ENCODE measurements around the gene RPL29.

Gene RPL29

DNA sequence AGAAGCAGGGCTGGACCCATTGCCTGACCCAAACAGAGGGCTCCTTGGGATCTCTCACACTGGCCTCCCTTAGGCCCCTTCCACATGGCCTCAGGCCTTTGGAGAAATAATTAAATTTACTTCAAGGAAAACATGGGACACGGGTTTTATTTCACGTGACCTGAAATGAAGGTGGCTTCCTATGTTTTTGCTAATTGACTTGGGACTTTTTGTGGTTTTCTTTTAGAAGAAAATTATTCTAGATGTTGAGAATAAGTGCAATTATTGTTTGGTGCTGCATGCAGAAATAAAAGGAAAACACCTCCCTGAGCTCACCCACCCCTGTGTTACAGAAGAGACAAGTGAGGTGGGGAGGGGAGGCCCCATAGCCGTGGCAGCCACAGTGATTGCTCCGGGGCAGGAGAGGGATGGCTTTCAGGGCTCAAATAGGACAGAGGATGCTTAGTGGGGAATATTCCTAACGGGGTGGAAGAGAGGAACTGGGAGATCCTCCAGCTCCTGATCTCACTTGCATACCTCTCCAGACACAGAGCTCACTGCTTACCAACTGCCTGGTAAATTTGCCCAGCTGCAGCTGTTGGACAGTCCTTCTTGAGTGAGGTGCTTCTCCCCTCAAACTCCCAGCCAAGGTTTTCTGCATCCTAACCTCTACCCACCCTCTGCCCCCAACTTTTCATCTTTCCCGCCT, 29.2 kb upstream of the RPL29 start:
- no peak for DNase-seq

DNA sequence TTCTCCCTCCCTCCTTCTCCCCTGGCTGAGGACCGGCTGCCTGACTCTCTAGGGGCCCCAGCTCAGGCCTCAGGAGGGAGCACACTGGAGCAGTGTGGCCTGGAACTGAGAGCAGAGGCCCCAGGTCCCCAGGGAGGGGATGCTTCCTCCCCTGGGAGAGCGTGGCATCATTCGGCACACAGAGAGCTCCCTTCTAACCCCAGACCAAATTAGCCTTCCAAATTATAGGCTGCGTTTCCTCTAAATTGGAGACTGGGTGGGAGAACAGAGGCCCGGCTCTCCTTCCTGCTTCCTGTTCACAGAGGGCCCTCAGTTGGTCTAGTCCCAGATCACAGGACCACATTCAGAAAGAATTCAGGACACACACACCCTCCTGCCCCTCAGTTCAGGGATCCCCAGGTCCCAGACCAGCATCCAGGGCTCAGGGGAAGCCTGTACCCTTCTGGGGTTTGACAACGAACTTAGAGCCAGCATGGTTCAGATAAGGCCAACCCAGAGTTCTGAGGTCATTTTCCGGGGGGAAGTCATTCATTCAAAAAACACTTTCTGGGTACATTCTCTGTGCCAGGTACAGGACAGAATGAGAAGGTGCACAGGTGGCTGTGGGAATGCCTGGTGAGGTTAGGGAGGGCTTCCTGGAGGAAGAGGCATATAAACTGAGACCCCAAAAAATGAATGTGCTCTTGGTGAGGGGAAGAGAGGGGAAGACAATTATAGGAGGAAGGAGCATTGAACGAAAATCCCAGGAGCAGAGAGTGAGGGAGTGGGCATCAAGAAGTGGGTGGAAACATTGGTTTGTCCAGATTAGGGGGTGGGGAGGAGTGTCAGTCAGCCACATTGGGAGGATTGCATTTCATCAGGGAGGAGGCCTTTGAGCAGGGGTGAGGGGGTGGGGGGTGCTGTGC, 28.4 kb upstream of the RPL29 start:
- no peak for DNase-seq

GRCh38 chr3:52023101-52023770, 27.5 kb upstream of the RPL29 start:
- DNase-seq = no peak

DNA sequence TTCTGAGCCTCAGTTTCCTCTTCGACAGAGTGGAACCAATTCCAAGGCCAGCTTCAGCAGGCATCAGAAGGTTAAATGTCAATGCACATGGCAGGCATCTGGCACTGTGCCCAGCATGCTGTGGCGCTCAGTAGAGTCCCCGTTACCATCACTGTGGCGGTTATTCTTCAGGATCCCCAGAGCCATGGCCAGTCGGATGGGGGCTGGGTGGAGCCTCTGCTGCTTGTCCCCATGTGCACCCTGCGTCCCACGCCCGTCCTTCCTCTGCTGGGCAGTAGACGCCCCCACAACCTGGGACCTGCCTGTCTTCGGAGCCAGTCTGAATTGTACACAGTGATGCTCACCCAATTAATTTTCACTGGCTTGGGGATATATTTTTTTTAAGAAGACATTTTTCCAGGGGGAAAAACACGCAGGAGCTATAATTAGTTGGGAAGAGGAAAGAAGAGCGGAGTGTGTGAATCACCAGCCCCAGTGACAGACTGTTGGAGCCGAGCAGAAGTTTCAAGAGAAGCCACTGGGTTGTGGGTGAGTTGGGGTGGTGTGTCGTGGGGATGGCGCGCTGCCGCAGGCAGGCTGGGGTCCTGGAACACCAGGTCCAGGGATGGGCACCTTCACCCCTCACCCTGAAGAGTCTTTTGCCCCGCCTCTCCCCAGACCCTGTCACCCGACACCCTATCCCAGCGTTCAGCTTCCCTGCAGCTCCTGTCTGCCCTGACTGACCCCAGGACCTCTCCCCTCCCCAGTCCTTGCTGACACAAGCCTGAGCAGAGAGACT, 26.8 kb upstream of the RPL29 start:
- no peak for DNase-seq

DNA sequence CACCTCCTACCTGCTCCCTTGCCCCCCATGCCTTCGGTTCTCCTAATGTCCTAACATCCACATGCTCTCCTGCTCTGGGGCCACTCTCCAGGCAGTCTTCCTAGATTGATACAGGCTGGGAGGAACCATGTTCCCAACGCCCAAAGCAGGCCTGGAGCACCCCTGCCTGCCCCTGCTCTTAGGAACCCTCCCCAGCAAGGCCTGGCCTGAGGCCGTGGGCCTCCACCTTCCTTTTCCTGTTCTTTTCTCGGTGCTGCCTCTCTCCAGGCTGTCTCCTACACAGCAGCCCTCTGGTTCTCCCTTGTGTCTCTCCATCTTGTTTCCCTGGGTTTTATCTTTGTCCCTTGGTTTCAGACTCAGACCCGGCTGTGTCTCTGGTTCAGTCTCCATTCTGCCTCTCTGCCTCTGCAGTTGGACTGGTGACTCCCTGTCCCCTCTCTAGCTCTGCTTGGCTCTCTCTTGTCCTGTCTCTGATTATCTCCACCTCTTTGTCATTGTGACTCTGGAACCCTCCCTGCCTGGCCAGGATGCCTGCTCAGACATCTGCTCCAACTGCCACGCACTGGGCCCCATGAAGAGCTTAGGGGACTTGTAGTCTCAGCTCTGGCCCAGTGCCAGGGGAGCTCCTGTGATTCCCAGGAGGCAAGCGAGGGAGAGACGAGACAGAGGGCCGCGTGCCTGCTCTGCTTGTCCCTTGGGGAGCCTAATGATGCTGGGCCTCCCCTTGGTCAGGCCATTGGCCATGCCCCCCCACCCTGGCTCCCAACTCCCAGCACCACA, 26.0 kb upstream of the RPL29 start:
- no peak for DNase-seq

GRCh38 chr3:52020796-52021195, 25.1 kb upstream of the RPL29 start:
- no peak for DNase-seq

GRCh38 chr3:52019352-52020080, 23.8 kb upstream of the RPL29 start:
- no peak for DNase-seq

- no peak for DNase-seq
These were observed 22.8 kb upstream of the RPL29 start for GRCh38 chr3:52018319-52019000.

DNA sequence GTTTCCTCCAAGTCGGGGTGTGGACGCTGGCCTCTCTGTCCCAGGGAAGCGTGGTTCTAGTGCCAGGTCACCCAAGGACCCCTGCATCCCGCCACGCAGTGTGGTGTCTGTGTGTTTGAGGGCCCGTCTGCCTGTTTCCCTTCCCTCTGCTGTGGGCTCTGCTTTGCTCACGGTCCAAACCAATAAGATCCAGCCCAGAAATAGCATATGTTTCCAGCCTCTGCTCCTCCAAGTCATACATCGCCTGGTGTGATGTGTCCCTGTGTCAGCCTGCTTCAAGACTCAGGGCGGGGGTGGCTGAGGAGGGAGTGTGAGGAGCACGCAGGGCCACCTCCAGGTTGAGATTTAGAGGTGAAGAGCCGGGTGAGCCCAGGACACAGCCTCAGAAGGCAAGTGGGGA, 21.9 kb upstream of the RPL29 start:
- DNase-seq = no peak

GRCh38 chr3:52015438-52016228, 19.9 kb upstream of the RPL29 start:
- no peak for DNase-seq

GRCh38 chr3:52014613-52015012, 18.9 kb upstream of the RPL29 start:
- no peak for DNase-seq

DNA sequence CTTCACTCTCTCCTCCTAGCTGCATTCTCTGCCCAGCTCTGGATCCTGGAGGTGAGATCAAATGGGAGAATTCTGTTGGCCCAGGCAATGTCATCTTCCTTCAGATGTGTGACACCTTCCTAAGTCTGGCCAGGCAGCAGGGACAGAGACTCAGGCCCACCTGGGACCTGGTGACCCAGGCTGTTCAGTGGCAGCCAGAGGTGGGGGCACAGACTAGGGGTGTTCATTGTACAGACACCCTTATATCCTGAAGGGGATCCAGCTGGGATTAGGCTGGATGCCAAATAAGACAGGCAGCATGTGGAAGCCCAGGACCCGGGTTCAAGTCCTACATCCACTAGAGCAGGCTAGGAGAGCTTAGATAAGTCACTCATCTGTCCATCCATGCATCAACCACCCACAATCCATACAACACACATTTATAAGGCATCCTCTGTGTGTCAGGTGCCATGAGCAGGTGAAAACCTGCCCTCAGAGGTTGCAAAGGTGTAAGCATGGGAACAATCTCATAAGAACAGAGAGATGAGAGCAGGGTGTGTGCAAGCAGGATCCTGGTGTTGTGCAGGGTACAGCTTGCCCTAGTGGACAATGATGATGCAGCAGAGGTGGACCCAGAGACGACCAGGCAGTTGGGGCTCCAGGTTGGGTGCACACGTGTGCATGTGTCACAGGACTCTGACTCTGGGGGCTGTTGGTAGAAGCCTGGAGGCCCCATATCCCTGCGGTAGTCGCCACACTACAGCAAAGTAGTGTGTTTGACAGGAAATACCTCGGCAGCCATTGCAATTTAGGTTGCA, 18.3 kb upstream of the RPL29 start:
- no peak for DNase-seq

DNA sequence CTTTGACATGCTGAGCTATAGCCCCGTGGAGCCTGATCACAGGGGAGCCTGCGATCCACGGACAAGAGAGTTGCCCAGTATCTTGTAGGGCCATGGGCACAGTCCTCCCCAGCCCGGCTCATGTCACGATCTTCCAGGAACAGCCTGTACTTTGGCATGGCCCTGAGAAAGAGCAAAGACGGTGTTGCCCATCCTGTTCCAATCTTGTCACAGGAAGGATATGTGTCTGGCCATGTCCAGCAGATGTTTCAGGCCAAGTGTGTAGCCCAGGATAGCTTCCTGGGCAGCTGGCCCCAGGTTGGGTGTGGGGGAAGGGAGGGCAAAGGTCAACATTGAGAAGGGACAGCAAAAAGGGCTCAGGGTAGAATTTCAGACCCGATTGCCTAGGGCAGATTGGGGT, 17.0 kb upstream of the RPL29 start:
- DNase-seq = no peak

DNA sequence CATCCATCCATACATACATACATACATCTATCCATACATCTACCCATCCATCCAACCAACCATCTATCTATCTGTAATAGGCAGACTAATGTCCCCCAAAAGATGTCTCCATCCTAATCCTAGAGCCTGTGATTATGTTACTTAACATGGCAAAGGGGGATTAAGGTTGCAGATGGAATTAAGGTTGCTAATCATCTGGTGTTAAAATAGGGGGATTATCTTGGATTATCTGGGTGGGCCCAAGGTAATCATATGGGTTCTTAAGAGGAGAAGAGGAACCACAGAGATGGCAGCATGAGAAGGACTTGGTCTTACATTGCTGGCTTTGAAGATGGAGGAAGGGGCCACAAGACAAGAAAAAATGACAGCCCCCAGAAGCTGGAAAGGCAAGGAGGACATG, 14.7 kb upstream of the RPL29 start:
- no peak for DNase-seq

GRCh38 chr3:52007291-52007690, 11.6 kb upstream of the RPL29 start:
- DNase-seq = no peak

GRCh38 chr3:52006820-52007133, 11.1 kb upstream of the RPL29 start:
- no peak for DNase-seq

DNA sequence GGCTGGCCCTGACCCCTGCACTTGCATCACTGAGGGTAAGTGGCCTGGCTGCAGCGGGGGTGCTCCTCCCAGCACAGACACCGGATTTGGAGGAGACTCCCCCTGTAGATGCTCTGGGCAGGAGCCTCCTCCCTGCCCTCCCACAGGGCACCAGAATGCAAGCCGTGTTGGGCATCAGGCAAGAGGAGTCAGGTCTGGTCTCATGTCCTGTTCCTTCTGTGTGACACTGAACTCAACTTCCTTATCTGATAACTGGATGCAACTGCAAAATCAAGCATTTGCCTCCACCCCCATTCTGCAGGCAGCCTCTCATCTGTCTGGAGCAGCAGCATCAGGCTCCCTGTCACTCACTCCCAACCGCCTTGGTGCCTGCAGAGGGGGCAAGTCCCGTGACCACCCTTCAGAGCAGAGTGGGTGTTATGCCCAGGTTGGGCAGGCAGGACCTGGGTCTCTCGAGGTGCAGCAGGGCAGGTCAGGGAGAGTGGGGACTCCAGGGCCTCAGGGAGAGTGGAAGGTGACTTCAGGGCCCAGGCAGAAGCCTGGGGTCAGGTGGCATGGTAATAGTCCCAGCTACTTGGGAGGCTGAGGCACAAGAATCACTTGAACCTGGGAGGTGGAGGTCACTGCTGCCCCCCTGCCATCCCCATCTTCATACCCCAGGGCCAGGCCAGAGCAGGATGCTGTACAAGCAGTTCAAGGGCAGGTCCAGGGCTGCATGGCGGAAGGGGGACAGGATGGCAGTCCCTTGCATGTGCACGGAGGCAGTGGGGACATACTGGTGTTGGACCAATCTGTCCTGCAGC, 10.5 kb upstream of the RPL29 start:
- DNase-seq = no peak

- no peak for DNase-seq
These were observed 9.9 kb upstream of the RPL29 start for GRCh38 chr3:52005571-52005986.
